Stimulated activated CD4-positive, alpha-beta T cell treated with anti-CD3 and anti-CD28 coated beads, Interleukin-12 subunit alpha, Interleukin-12 subunit beta, amount 100 ng/mL, for 4 hours (primary cell): ENCODE data around the gene MICAL2.
A peak's percentile ranks its signal among the peaks of the same experiment; 100 is the strongest.
"Not testable (repeated sequence)": the region's sequence is repeated elsewhere in the genome, so short reads cannot be mapped to it uniquely, and the experiment has no call there.

Experiments used
- DNase-seq: peaks from one replicate; pipeline ENCODE4 v3.0.0-alpha.2; 2020

MICAL2 gene

DNA sequence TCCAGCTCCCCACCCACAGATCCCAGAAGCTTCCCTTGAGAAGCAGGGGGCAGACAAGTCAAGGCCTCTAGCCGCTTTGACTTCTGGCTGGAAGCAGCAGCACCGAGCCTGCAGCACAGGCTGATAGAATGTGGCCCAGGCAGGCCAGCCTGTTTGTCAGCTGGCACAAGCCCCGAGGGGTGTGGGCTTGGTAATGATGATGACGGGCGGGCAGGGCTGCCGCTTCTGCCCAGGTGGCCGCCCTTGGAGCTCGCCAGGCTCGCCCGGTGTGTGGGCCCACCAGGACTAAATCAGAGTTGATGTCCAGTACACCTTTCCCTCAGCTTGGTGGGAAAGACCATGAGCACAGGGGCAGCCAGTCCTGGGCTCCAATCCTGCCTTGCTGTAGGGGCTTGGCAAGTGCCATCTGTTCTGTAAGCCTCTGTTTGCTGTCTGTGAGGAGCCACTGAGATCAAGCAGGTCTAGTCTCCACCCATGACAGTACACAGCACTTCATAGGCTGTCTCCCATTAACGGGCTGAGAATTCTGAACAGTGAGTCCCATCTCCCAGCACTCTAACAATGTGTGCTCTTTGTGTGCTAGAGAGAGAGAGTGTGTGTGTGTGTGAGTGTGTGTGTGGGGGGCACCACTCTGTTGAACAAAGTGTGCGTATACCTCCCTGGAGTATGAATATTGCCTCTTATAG lies 26.8 kb downstream of the MICAL2 start:
- DNase-seq, result no peak

DNA sequence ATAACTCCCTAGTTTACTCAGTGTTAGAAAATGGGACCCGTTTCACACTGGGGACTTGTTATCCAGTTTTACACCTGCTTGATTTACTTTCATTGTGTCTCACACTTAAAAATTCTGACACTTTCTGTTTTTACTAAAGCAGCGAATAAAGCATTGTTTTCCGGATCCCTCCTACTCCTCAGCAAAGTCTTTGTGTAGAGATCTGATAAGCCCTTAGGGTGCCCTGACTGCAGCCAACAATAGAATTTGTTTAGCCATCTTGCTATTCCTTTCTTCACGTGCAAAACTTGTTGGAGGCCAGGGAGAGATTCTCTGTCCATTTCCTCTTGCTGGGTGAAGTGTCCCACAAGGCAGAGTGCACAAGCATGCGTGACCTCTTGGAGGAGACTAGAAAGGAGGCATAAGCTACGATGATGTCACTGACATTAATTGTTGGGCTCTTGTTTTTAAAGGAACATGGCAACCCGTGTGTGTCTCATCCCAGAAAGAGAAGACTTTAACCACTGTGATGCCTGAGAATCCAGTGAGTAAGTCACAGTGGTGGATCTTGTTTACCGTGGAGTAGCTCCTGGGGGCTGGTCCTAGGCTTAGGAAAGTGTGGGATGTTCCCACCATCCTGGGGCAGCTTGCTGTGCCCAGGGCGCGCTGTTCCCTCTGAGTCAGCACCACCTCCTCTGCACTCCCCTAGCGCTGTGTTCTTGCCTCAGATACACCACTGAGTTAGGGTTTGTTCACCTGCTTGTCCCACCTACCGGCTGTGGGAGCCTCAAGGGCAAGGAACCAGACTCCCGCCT lies 27.7 kb downstream of the MICAL2 start:
- DNase-seq, result no peak

DNA sequence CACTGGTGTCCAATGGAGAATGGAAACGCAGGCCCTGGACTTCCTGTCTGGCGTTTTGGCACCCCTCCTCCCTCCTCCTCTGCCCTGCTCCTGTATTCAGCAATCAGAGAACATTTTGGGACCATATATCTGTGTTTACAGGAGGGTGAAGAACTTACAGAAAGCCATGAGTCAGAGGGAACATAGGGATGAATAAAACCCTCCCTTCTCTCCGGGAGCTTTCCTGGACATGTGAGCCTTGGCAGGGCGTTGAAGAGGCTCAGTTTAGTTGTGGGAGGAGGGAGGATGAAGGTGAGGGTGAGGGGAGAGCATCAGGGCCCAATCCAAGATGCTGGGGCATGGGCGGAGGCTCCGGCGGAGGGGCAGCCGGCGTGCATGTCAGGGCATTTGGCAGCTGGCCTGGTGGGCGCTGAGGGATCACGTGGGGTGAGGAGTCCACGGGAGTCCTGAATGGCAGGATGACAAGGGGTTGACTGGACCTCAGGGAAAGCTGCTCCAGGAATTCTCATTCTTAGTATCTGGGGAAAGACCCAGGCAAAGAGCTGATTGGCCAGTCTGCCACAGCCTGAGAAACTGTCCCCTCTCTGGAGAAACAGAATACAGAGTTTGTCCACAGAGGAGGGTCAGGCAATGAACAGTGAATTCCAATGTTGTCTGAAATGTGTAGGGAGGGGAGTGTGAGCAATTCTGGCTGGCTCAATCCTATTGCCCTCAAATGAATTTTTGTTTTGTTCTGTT lies 28.9 kb downstream of the MICAL2 start:
- no peak for DNase-seq

- DNase-seq, result no peak
These were observed 29.9 kb downstream of the MICAL2 start for GRCh38 chr11:12140186-12140793.

- no peak for DNase-seq
These were observed 30.9 kb downstream of the MICAL2 start for GRCh38 chr11:12141283-12141682.

GRCh38 chr11:12142176-12142575 lies 31.8 kb downstream of the MICAL2 start:
- no peak for DNase-seq

DNA sequence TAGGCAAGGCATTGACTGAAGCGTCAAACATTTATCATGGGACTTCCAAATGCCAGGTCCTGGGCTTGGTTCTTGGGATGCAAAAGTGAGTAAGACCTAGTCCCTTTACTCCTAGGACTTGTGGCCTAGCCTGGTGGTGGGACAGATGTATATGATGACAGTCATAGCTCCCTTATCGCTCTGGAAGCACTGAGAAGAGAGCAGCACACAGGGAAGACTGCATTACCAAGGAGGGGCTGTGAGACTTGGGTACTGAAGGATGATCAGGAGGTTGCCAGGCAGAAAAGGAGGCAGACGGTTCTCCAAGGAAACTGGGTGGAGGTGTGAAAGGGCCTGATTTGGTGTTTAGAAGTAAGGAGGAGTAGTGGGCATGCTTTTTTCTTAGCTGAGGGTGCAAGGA lies 32.5 kb downstream of the MICAL2 start:
- no peak for DNase-seq

DNA sequence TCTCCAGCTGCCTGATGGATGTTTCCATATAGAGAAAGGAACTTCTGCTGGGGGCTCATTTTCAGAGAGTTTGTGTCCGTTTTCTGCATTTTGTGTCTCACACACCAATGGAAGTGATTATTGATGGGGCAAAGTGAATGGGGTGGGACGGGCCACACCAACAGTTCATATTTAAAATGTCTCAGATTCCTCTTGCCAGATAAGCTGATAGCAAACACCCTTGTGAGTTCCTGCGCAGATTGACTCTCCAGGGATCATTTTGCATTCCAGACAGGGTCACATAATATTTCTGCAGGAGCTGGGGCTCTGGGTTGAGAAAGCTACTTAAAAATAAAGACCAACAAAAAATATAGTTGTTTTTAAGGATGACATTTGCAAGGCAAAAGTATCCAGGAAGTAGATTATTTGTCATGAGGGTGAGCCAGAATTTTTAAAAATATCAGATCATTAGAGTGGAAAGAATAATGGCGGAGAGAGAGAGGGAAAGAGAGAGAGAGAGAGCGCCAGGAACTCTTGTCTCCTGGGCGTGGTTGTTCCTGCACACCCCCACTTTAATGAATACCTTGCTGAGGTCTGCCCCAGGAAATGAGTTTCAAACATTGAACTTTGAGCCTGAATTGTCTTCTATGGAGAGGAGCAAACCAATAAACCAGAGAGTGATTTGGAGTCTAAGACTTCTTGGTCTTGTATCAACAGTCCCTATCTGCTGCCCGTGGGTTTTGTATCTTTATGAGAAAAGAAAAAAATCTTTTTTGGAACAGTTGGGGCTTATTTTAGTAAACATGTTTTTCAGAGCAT lies 33.3 kb downstream of the MICAL2 start:
- no peak for DNase-seq

DNA sequence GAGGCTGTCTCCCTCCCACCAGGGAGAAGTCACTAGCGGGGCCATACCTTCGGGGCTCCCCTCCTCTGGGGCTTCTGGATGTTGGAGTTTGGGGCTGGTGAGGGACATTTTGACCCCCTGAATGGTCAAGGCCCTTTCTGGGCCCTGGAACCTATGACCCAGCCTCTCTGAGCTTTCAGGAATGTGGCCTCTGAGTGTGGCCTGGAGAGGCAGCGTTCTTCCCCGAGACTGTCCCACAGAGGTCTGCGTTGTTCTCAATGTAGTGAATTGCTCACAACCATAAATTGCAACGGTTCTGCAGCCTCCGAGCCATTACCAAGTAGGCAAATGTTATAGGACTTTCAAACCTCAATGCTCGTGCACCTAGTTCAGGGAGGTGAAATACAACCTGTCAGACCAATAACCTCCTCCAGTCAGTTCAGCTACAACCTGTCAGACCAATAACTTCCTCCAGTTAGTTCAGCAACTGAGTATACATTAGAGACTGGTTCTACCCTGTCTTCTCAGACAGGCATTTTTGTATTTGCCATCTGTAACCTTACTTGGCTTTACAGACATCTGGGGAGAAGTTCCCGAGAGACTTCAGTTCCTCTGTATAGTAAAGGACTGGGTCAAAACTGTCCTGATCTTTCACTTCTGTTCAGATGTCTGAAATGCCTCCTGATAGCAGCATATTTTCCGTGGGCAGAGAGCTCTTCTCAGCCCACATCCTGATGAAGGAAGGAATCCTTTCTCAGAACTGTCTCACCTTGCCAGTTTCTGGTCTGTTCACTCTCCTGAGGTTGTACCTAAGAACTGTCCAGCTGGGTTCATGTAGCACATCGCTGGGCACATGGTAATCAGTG lies 34.2 kb downstream of the MICAL2 start:
- DNase-seq, result no peak

DNA sequence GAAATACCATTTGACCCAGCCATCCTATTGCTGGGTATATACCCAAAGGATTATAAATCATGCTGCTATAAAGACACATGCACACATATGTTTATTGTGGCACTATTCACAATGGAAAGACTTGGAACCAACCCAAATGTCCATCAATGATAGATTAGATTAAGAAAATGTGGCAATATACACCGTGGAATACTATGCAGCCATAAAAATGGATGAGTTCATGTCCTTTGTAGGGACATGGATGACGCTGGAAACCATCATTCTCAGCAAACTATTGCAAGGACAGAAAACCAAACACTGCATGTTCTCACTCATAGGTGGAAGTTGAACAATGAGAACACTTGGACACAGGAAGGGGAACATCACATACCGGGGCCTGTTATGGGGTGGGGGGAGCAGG lies 36.3 kb downstream of the MICAL2 start:
- not testable (repeated sequence) for DNase-seq

- DNase-seq, result no peak
These were observed 37.4 kb downstream of the MICAL2 start for GRCh38 chr11:12147827-12148226.

GRCh38 chr11:12148466-12148865 lies 38.1 kb downstream of the MICAL2 start:
- DNase-seq, result no peak

DNA sequence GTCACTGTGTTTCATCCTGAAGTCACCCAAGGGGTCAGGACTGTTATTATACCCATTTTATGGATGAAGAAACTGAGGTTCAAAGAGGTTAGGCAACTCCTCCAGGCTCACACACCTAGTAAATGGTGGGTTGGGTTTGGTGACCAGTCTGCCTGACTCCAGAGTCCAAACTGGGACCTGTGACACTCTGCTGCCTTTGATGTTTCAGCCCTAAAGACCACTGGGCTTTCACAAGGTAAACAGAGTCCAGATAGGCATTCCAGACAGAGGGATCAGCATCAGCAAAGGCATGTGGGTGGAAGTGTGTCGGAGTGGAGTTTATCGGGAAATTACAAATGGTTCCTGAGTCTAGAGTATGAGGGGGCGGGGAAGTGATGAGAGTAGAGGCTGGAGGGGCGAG lies 38.5 kb downstream of the MICAL2 start:
- no peak for DNase-seq

DNA sequence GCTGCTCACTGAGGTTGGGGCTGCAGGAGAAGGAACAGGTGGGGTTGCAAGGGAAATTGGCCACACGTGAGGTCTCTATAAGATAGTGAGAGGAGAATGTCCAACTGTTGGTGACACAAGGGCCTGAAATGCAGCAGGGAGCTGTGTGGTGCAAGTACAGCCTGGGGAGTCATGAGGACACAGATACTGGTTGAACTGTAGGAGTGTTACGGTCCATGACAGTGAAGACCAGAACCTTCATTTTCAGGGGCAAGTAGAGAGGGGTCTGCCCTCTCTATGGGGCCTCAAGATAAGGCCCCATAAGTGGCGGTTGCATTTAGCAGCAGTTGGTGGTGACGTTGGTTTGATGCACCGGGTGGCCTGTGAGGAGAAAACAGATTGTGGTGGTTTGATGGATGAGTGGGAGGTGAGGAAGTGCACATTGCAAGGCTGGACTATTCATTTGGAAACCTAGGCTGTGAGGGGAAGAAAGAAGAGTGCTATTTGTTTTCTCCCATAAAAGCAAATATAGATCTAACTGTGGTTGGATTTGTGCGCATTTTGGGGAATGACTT lies 39.4 kb downstream of the MICAL2 start:
- no peak for DNase-seq

GRCh38 chr11:12150831-12151382 lies 40.5 kb downstream of the MICAL2 start:
- DNase-seq, result peak; percentile 18

DNA sequence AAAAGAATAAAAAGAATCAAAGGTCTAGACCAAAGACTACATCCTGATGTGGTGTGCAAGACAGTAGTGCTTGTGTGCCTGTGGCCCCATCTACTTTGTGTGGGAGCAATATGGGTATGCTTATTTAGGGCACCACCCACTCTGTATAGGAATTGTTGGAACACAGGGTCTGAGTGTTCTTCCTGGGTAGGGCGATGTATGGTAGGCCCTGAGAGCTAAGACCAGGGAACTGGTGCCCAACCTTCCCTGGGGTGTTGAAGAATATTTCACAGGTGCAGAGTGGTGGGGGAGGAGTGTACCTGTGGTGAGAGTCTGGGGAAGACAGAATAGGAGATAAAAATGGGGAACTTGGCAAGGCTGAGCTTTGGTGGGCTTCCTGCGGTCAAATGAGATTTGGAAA lies 41.9 kb downstream of the MICAL2 start:
- DNase-seq, result no peak

DNA sequence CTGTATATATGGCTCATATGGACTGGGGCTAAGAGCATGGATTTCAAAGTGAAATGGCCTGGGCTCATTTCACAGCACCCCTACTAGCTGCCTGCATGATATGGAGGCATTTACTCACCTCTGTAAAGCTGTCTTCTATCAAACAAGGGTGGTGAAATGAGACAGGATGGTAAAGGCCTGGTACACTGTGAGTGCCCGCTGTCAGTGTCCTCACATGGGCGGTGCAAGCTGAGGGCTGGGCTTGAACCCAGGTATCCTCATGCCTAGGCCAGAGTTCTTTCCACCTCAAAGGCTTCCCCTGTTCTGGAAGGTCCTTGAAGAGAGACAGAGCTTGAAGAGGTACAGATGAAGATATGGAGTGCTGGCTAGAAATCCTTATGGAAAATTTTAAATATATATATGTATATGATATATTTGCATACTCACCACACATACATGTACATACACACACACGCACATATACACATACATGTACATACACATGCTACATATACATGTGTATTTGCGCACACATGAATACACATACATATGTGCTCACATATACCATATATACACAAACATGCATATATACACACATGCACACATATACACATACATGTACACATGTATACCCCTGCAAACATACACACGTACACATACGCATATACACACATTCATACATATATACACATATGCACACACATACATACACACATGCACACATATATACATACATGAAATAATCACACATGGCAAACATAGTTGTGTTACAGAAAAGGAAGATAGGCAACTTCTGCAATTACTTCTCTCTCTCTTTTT lies 44.7 kb downstream of the MICAL2 start:
- no peak for DNase-seq

DNA sequence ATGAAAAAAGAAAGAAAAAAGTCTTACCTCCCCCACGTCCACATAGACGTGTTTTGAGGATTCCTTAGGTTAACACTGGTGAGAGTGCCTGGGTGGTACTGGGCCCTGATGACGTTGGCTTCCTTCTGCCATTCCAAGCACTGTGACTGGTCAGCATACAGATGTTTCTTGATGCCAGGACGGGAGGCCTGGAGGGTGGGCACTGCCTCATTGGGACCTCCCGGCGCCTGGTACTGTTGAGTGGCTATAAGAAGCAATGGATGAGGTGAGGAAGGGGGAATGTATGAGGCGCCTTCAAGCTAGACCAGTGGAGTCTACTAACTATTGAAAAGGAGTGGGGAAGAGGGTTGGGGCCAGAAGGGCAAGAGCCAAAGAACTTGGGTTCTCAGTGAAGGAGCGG lies 45.3 kb downstream of the MICAL2 start:
- no peak for DNase-seq

GRCh38 chr11:12156301-12157140 lies 46.1 kb downstream of the MICAL2 start:
- DNase-seq, result no peak
